Inflammatory macrophage (primary cell): Measurements from ENCODE around the gene B4GALT5.

Experiments used
- DNase-seq, 2 donors: peaks; one replicate each; pipeline ENCODE4 v3.0.0-alpha.2; 2020 to 2022

The B4GALT5 gene

DNA sequence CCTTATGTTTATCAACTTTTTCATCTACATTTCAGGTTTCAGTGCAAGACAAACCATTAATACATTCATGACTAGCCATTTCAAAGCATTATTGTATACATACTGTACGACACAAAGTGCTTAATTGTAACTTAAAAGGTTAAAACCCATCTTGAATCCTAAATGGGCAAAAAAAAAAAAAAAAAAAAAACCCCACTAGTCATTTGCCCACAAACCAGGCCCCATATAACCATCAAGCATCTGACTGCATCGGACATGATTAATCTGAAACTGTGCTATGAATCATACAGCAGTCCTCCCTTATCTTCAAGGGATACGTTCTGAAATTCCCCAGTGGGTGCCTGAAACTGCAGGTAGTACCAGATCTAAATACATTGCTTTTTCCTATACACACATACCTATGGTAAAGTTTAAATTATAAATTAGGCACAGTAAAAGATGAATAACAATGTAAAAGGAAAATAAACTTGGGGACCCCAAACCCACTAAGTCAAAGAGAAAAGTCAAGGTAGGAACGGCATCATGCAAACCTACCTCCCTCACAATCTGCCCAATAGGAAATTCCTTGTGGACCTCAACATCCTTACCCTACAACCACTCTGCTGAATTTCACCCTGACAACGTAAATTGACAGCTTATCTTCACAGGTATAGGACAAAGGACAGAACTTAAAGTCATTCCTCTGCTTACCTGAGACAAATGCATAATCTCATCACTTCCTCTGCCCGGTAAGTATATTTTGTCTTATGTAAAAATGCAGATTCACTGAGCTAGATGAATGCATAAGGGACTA, 14.3 kb downstream of the B4GALT5 start:
- peak in 1 of 2 donors; percentile 30 for DNase-seq

DNA sequence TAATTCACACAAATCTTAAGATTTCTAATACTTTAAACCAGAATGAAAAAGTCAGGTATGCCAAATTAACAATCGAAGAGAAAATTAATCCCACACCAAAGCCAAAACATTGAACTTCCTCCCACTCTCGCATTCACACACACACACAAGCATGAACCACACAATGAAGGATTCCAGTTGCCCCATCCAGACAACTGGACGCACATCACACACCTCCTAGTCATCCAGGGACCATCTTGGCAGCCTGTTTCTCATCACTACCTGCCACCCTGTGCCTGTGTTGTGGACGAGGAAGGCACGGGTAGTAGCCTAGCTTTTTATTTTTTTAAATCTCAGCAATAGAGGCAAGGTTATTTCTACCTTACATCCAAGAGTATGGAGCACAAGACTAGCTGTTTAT, 15.2 kb downstream of the B4GALT5 start:
- DNase-seq: no peak

DNA sequence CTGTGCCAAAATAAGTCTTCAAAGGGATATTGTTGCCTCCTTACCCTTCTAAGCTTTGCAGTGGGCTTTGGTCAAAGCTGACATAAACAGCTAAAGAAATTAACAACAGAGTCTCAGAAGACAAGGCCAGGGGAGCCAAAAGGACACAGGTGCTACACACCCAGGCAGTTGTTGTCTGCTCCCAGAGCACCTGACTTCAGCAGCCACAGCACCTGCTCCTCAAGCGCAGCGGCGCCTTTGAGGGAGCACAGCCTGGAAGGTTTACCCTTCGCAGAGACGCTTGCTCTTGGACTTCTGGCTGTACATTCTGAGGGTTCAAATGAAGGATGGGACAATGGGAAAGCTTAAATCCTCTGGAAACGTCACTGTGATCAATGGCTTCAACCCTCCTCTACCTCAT, 16.6 kb downstream of the B4GALT5 start:
- DNase-seq: no peak

DNA sequence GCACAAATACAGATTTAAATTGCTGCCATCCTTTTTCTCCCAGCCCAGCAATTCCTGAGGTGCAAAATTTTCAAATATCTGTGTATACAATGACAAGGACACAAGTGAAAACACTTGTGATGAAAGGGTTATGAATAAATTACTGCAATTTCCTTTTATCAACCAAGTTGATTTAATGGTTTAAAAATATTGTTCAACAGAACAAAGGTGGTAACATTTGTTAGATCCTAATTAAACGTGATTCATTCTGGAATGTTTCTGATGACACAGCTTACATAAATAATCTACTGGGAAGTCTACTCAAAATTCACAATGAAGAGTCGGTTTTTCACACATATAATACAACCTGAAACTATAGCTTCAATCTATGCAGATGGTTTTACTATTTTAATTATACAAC, 17.1 kb downstream of the B4GALT5 start:
- no peak for DNase-seq

DNA sequence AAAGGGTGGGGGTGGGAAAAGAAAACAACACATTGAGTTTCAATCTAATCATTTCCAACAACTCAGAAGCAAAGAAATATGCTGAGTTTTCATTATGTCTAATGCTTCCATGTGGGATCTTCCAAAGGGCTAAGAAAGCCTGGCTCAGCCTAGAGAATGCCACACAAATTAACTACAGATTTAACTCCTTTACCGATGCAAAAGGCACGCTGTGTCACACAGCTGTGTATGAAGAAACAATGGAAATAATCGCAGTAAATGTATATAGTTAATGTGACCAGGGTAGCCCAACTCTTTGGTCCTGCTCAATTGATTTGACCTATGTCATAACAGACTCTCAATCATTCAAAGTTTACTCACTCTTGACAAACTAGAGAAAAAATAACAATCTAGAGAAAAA, 17.8 kb downstream of the B4GALT5 start:
- no peak for DNase-seq

DNA sequence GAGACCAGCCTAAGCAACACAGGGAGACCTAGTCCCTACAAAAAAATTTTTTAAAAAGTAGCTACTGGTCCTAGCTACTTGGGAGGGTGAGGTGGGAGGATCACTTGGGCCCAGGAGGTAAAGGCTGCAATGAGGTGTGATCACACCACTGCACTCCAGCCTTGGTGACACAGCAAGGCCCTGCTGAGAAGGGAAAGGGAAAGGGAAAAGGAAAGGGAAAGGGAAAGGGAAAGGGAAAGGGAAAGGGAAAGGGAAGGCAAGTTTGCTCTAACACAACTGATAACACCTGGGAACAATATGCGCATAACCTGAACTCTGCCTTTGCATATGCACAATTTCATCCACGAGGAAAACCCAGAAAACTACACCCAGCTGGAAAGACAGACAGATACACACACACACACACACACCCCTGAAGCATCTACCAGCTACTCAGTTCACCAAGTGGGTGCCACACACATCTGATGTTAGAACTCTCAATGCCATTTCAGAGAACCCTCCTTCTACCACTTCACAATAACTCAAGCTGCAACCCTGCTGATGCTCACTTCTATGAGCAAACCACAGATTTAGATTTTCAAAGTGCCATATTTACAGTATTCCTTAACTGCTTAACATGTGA, 19.1 kb downstream of the B4GALT5 start:
- no peak for DNase-seq

DNA sequence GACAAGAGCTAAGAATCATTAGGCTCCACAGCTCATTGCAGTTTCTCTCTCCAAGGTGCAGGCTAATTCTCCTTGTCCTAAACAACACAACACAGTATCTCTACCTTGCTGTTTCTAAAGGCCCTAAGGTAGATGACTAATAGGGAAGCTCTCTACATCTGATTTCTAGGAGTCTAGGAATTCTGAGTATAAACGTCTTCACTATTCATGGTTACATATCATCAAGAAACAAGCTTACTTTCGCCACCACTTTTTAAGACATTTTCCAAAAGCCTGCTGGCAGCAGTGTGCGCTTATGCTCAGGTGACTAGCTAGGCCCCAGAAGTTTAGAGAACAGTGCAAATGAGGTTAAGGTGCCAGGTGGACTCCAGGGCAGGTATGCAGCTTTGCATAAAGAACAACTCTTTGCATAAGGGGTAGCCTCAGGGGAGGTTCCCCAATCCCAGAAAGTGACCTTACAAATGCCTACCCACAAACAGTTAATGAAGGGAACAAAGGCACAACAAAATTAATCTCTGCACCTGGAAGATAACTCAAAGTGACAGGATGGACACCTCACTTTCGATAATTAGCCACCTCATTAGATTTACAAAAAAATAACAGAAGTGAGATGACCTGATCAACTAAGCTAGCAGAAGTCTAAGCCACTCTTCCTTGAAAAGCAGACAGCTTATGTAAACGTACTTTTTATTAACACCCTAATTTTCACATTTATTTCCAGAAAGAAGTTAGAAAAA, 20.1 kb downstream of the B4GALT5 start:
- no peak for DNase-seq

DNA sequence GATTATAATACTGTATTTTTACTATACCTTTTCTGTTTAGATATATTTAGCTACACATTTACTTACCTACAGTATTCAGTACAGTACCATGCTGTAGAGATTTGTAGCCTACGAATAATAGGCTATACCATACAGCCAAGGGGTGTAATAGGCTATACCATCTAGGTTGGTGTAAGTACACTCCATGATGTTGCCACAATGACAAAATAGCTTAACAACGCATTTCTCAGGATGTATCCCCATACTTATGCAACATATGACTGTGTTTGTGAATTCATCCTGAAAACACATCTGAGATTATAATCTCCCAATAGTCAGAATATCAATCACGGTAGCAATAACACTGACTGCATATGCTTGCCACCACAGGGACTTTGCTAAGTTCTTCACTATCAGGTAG, 20.7 kb downstream of the B4GALT5 start:
- DNase-seq: no peak

DNA sequence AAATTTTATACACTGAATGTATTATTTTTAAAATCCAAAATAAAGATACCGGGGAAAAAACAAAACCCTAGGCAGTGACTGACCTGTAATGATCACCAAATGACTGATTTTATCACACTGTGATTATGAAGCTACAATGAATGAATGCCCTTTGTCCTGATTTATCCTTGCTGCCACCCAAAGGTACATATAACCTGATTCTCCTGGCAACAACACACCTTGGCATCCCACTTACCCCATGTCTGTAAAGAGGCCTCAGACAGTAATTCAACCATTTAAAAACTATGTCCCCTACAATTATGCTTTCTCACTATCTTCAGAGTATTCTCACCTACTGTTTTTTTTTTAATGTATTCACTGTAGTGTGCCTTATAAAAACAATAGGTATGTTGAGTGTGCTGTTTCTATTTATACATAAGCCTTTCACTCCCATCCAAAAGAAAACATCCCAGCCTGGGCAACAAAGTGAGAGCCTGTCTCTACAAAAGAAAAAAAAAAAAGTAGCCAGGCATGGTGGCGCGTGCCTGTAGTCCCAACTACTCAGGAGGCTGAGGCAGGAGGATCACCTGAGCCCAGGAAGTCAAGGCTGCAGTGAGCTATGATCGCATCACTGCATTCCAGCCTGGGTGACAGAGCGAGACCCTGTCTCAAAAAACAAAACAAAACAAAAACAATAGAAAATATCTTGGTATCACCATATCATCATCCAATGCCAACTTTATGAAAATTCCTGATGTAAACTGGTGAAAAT, 21.7 kb downstream of the B4GALT5 start:
- DNase-seq: no peak

DNA sequence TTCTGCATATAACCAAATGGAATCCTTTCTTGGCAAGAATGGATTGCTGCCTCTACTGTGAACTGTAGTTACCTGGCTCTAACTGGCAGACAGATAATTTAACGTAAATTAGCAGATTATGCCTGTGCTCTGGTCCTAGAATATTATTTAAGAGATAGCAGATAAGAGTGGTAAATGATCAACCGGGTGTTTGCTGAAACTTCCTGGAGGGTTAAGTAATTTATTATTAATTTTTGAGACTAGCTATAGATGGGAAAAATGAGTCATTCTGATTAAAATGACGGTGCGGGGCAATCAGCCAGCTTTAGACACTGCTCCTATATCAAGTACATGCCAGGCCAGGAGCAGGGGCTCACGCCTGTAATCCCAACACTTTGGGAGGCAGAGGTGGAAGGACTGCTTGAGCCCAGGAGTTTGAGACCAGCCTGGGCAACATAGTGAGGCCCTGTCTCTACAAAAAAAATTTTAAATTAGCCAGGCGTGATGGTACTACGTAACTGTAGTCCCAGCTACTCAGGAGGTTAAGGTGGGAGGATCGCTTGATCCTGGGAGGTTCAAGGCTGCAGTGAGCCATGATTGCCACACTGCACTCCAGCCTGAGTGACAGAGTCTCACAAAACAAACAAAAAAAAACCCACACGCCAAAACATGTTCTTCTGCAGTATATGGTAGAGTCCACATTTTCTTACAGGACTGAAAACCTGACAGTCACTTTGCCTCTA, 22.6 kb downstream of the B4GALT5 start:
- DNase-seq: no peak

DNA sequence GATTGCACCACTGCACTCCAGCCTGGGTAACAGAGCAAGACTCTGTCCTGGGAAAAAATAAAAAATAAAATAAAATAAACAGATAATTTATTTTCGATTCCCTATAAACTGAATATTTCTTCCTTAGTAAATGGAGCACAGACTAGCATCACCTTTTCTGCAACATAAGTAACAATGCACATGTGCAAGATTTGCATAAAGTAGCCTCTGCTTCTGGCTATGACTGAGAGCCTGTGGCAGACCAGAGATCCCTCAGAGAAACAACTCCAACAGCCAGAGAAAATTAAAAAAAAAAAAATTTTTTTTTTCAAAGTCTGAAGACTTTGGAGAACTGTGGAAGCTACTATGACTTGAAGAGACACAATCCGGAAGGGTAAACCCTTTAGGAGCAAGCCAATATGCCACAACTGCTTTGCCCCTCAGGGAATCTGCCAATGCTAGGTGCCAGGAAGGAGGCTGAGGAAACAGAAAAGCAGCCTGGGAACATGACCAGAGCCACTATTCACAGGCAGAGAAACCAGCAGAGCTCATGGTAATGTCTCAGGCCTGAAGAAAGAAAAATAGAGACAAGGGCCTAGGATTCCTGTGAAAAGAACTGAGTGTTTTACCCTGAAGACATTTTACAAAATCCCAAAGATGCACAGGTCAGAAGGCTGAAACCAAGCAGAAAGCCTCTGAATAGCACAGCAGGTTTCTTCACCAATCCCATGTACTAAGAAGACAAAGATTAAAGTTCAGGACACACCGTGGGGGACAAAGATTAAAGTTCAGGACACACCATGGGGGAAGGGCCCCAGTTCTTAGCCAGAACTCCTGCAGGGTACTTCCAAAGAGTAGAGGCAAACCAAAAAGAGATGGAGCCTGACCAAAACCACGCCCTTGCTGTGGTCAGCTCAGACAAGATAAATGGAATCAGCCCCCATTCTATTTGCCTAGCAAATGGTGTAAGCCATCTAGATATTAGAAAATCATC, 25.8 kb downstream of the B4GALT5 start:
- DNase-seq: no peak

DNA sequence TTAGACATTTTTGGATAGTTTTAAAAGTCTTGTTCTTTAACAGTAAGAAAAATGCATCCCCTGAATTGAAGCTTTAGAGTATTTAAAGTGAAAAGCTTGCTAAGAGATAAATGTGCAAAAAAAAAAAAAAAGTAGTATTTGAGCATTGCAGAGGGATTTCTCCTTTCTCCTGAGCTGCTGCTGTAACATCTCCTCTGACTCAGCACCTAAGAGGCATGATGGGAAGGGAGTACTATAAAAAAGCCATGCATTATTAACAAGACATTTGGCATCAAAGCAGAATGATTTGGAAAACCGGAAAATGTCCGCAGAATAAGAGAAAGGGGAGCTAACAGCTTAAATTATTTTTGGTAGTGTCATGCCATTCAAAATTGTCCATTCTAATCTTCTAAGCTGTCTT, 27.9 kb downstream of the B4GALT5 start:
- DNase-seq: peak; percentile 31 to 43

DNA sequence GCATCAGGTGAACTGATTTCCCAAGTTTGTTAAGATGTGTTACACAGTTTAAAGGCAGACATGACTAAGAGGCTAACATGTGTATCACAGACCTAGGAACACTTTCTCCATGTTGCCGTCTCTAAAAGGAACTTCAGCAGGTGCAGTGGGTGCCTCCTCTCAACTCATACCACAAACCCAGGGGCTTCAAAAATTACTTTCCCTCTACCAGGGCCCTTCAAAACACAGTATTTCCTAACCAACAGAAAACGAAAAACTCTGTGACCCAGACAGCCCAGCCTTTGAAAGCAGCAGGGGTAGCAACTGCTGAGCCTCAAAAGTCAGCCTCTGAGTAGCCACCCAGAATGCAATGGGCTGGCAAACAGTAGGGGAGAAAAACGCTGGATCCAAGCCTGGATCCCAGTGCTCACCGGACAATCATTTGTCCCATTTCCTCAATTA, 28.5 kb downstream of the B4GALT5 start:
- no peak for DNase-seq

DNA sequence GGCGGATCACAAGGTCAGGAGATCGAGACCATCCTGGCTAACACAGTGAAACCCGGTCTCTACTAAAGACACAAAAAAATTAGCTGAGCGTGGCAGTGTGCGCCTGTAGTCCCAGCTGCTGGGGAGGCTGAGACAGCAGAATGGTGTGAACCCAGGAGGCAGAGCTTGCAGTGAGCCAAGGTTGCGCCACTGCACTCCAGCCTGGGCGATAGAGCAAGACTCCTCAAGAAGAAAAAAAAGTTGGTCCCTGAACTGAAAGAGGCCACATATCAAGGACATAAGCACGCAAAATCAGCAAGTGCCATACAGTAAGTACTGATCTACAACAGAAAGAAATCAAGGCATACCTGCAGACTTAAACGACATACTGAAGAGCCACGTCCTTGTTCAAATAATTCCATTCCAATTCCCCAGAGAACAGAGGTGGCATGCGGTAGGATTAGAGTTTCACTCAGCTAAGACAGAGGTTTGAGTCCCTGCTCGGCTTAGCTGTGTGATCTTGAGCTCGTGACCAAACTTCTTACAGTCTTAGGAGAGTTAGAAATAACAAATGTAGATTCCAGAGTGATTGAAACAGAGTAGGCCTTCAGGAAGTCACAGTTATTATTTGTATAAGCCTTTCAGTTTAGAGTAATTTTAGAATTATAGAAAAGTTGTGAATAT, 29.2 kb downstream of the B4GALT5 start:
- DNase-seq: no peak

DNA sequence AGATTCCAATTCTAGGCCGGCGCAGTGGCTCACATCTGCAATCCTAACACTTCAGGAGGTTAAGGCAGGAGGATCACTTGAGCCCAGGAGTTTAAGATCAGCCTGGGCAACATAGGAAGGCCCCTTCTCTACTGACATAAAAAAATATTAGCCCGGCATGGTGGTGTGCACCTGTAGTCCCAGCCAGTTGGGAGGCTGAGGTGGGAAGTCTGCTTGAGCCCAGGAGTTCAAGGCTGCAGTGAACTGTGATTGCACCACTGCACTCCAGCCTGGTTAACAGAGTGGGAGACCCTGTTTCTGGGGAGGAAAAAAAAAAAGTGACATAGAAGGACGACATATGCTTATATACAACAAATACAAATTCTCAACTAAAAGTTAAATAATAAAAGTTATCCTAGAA, 30.9 kb downstream of the B4GALT5 start:
- no peak for DNase-seq

DNA sequence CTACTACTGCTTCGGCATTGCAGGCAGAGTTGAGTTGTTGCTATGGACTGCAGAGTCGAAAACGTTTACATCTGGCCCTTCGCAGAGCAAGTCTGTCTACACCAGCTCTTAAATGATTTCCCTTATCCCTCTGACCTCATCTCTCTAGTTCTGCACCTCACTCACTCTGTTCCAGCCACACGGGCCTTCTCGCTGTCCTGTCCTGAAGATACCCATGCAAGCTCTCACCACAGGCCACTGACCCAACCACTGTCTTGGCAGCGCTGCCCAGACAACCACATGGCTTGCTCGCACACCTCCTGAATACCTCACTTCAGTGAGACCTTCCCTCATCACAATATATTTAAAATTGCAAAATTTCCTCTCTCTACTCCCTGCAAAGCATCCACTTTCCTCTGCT, 31.4 kb downstream of the B4GALT5 start:
- DNase-seq: no peak

DNA sequence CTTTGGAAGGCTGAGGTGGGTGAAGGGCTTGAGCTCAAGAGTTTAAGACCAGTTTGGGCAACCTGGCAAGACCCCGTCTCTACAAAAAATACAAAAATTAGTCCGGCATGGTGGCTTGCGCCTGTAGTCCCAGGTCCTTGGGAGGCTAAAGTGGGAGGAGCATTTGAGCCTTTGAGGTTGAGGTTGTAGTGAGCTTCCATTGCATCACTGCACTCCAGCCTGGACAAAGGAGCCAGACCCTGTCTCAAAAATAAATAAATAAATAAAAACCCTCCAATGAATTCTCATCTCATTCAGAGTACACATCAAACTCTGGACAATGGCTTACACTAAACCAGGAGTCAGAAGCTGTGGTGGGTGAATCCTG, 31.8 kb downstream of the B4GALT5 start:
- DNase-seq: no peak

DNA sequence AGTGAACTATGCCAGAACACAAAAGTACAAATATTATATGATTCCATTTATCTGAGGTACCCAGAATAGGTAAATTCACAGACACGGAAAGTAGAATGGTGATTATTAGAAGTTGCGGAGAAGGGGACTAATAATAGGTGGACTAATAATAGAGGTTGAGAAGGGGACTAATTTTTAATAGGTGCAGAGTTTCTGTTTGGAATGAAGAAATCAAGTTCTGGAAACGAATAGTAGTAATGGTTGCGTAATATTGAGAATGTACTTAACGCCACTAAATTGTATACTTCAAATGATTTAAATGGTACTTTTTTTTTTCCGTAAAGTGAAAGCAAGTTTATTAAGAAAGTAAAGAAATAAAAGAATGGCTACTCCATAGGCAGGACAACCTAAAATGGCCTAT, 33.2 kb downstream of the B4GALT5 start:
- peak in 1 of 2 donors; percentile 33 for DNase-seq

DNA sequence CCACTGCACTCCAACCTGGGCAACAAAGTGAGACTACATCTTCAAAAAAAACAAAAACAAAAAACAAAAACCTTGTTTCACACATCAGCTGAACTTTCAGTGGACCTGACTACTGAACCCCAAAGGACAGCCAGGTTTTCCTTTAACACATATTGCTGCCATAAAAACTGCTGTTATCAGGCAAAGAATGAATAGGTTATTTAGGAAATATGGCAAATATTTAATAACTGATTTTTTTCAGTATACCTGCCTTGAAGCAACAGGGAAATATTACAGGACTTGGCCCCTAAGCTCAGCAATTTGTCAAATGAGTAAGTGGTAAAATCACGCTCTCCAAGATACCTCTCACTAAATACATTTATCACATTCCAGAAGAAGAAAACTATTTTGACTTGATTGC, 34.0 kb downstream of the B4GALT5 start:
- DNase-seq: no peak
